HS-5 (cell line): ENCODE measurements around the gene TRPV4.

Experiments used
- DNase-seq: peaks from one replicate; pipeline ENCODE4 v3.0.0-alpha.2; 2012; ENCODE audit warnings: low read depth

Gene TRPV4

GRCh38 chr12:109760930-109761921 lies 72.0 kb downstream of the TRPV4 start:
- DNase-seq = no peak

- DNase-seq = no peak
Measured at GRCh38 chr12:109760031-109760929, 72.9 kb downstream of the TRPV4 start.

GRCh38 chr12:109759595-109759994 lies 73.6 kb downstream of the TRPV4 start:
- DNase-seq = no peak

DNA sequence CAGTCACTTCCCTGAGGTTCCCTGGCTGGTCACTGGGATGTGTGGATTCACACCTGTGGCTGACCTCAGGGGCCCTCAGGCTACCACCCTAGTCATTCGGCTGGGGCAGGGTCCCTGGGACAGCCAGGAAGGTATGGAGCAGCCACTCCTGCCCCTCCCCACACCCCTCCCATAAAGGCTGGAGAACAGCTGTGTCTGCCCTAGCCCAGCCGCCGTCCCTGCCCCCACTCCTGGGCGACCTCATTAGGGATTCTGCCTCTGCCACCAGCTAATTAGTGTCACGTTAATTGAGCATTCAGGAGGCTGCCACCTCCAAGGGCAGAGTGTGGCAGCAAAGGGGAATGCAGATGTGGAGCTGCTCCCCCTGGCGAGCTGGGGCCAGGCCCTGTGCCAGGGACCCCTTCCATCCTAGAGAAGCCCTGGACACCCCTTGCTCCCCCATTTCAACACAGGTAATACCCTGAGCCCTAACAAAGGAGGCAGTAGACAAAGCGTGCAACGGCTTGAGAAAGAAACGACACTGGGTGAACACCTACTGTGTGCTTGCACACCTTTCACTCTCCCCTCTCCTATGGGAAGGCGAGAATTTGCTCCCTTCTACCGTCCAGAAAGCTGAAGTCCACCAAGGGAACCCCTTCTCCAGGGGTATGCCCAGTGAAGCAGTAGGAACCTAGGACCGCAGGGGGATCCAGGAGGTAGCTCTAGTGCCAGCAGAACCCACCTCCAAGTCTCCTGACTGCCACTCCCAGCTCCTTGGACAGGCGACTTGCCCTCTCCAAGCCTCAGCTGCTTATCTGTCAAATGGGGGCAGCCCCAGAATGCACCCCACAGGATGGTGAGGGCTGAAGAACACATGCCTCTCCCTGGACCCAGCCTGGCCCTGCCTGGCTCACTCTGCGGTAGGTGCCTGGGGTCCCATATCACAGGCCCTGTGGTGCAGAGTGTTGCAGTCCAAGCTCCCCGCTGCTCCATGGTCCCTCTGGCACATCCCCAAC lies 74.5 kb downstream of the TRPV4 start:
- no peak for DNase-seq

DNA sequence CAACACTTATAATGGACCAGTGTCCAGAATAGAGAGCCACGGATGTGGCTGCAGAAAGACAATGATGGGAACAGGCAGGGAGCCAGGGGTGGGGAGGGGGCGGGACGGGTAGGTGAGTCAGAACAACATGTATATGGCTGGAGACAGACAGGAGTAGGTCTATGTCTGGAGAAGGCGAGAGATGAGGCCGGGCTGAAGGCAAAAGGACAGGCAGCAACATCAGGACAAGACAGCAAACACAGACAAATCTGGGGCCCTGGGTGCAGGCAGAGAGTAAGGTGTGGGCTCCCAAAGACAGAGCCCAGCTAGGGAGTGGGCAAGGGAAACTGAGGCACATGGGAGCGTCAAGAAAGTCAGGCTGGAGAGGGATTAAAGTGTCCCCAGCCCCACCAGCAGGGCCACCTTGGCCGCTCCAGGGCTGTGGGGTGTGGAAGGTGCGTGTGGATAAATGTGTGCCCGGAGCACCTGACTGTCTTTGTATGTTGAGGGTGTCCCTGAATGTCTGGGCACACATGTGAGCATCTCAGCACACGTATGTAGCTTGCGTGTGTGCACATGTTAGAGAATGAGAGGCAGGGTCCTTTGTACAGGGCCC lies 75.4 kb downstream of the TRPV4 start:
- no peak for DNase-seq

GRCh38 chr12:109756457-109756856 lies 76.7 kb downstream of the TRPV4 start:
- no peak for DNase-seq

DNA sequence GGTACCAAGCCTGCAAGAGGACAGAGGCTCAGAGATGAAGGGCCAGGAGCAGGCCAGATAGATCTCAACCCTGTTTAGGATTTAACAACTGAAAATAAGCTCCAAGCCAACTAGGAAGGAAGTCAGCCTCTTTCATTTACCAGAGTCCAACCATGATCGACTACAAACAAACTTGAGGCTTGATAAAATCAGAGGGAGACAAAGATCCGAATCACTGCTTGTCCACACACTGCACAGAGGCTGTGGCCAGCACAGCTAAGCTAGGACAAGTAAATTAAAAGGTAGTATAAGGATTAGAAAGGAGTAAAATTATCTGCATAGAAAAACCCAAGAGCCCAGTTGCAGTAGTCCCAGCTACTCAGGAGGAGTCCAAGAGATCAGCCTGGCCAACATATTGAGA lies 79.2 kb downstream of the TRPV4 start:
- DNase-seq = no peak

DNA sequence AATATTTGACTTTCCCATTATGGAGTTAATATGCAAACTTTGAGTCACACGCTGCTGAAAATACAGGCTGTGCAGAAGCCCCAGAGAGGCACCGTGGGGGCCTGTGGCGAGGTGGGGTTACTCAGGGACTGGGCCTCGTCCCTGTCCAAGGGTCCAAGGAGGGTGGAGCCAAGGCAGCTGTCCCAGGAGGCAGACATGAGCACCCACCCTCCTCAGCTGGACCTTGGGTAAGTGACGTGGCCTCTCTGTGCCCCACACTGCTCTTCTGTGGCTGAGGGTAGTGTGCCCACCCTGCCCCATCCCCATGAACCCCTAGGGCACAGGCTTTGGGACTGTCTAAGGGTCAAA lies 80.2 kb downstream of the TRPV4 start:
- DNase-seq = no peak

GRCh38 chr12:109752117-109753053 lies 80.8 kb downstream of the TRPV4 start:
- no peak for DNase-seq

DNA sequence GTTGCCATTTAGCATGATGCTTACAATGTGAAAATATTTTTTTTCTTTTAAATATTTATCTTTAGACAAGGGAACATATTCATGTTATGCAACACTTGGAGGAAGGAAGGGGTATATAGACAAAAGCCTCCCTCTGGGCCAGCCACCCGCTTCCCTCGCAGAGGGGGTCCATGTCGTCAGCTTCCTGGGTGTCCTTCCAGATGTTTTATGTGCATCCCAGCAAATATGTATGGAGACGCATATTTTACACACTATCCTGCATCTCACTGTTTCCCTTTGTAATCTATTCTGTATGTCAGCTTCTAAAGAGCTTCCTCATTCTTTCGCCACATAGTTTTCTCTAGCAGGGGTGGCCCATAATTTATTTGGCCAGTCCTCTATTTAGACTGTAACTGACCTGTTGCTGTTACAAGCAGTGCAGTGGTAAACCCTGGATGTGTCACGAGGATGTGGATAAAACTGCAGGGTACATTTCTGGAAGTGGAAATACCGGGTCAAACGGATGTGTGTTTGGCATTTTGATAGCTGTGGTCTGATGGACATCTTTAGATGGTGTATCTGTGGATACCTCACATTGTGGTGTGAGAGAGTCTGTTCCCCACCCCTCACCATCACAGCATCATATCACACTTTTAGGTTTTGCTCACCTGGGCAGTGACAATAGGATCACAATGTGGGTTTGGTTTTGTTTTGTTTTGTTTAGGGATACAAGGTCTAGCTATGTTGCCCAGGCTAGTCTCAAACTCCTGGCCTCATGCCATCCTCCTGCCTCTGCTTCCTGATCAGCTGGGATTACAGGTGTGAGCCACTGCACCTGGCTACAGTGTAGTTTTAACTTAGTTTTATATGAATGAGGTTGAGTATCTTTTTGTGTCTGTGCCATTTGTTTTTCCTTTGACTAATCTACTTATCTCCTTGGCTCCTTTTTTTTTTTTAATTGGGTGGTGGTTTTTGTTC lies 87.9 kb downstream of the TRPV4 start:
- DNase-seq = no peak

GRCh38 chr12:109744026-109744425 lies 89.2 kb downstream of the TRPV4 start:
- no peak for DNase-seq

DNA sequence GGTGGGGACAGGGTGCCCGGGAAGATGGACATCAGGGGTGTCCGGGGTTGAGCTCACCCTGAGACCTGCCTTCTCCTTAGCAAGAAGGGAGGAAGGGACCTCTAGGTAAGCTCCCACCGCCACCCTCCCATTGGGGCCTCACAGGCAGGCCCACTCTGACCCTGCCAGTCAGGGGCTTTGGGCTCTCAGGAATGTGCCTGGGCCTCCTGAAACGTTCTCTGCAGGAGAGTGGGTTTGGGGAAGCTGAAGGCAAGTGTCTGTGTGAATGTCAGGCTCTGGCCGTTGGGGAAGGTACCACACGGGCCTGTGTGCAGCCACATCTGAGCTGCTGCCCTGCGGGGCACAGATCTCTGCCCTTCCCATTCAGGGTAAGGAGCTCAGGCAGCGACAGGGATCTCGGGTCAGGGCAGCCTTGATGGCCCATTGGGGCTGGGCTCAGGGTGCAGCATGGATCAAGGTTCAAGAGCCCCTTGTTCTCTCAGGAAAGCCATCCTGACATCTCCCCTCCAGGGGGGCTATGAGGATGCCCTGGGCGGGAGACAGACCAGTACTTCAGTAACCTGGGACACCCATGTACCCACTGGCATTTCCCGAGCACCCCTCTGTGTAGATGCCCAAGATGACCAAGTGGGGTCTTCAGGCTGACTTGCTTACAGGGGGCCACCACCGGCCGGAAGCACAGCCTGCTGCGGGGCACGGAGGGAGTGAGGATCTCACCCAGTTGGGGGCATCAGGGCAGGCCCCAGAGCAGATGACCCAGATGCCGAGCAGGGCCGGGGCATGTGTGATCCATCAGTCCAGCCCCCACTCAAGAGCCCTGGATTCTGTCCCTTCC lies 89.9 kb downstream of the TRPV4 start:
- DNase-seq = no peak

DNA sequence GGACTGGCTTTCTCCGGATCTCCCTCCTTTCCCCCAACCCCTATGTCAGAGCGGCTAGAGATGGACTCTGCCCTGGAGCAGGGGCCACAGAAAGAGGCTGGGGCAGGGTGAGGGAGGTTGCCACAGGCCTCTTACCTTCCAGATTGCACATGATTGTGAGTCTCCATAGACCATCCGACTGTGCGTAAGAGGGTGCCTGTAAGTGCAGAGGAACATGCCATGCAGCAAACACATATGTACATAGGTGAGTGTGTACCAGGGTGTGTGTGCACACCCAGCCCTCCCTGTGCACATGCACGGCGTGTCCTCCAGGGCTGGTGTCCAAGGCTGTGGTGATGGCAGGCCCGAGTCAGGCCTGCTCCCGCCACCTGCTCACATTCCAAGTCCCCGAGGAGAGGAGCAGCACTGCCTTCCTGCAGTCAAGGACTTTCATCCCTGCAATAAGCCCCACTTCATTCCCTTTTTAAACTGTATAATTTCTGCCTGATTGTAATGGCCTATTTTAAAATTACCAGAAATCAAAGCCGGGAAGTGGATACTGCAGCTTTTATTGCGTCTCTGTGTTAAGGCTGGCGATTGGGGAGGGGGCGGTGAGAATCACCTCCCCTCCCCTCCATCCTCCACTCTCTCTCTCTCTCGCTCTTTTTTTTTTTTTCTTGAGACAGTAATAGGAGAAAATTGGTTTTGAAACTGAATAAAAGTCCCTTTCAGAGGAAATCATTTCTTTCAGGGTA lies 91.1 kb downstream of the TRPV4 start:
- DNase-seq = no peak

DNA sequence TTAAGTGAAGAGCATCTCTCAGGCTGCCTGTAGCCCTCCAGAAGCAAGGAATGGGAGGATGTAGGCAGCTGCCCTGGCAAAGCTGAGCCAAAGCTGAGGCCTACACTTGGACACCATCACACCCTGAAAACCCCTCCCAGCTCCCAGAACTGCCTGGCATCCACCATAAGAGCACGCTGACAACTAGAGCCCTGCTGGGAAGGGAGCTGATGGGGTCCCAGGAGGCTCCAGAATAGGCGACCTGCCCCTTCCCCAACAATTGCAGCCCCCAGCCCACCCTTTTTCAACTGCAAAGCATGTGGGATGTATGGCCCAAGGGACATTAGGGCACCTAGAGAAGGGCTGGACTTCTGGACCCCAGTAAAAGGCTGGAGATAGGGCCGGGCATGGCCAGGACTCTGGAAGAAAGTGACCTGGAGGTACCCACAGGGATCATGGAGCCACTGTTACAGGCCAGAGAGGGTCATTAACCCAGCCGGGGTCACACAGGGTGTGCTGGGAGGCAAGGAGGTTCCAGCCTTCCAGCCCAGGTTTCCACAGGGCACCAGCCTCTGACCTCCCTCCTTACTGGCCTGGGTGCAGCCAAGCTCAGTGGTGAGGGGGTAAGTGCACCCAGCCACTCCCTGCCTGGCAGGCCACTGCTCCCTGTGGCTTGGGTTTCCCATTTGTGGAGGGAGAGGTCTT lies 91.8 kb downstream of the TRPV4 start:
- DNase-seq = no peak

DNA sequence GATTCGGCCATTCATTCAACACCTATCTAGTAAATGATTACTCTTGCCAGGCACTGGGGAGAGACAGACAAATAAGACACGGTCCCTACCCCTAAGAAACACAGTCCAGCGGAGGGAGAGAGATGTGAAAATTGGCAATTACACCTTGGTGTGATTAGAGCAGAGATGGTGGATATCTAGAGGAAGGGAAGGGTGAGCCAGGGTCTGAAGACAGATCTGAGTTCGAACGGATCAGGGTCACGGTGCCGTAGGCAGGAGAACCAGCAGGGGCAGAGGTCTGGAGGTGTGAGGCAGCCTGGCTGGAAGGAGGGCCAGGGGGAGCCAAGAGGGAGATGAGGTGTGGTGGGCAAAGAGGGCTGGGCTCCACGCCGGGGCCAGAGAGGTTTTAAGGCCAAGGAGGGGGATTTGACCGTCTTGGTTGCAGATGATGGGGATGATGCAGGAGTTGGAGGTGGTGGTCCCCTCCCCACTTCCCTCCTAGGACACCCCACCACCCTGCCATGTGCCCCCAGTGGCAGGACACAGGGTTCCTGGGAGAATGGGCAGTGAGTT lies 92.4 kb downstream of the TRPV4 start:
- no peak for DNase-seq
